SK-N-SH (cell line): ENCODE data around the gene TCP11L2. TPM values are rescaled to one million over a fixed set of nuclear protein-coding genes. Genes with fewer than 3 reads are reported as not detected.

Source experiments
- CTCF ChIA-PET: fragments of 300-600, 350-600 bp; formaldehyde crosslinking; extraction: SDS; loops from one replicate; lab custom pipeline; 2021; lab: Yijun Ruan, JAX
- POLR2A ChIA-PET: fragments of 350-600 bp; sonication (Branson Sonifier 250); formaldehyde crosslinking; extraction: SDS; loops from one replicate; lab custom pipeline; 2020; ENCODE audit warnings: antibody characterized with exemption, inconsistent platforms; lab: Yijun Ruan, JAX
- DNase-seq: peaks from one replicate; pipeline ENCODE4 v3.0.0; 2012
- H2AFZ ChIP-seq: fragments of 200-600 bp; sonication (generic); 2 replicates; pipeline ENCODE4 v1.8.1; 2016; ENCODE audit warnings: antibody characterized with exemption, mild to moderate bottlenecking, low read depth
- H3F3A ChIP-seq: fragments of 200-600 bp; sonication (generic); replicated peaks from 2 replicates; pipeline ENCODE3; 2016; ENCODE audit warnings: antibody characterized with exemption, mild to moderate bottlenecking; ENCODE audit not compliant: insufficient read depth
- H3K27ac ChIP-seq, 2 experiments: fragments of 200-500 bp in 1 of 2; fragments of 200-600 bp in 1 of 2; sonication (Bioruptor generic) in 1 of 2; sonication (generic), shearing (Covaris generic) in 1 of 2; 2 replicates each; pipeline versions ENCODE4 v1.5.1 to v1.6.1; 2014 to 2016; ENCODE audit warnings: low read depth in 2 of 2, inconsistent platforms in 1 of 2, low read length in 1 of 2, mild to moderate bottlenecking in 1 of 2, mixed read lengths in 1 of 2
- H3K27me3 ChIP-seq: fragments of 200-600 bp; sonication (generic), shearing (Covaris generic); 2 replicates; pipeline ENCODE4 v1.6.1; 2016; ENCODE audit warnings: mixed run types; ENCODE audit not compliant: insufficient read depth
- H3K36me3 ChIP-seq, 2 experiments: fragments of 200-500 bp in 1 of 2; fragments of 200-600 bp in 1 of 2; sonication (Bioruptor generic) in 1 of 2; sonication (generic) in 1 of 2; replicated peaks in 1 of 2; 2 replicates each; pipeline versions ENCODE3 to v1.5.1; 2014 to 2016; ENCODE audit warnings: low read length in 1 of 2, mild to moderate bottlenecking in 1 of 2; ENCODE audit not compliant: insufficient read depth in 2 of 2, control insufficient read depth in 1 of 2
- H3K4me1 ChIP-seq, 2 experiments: fragments of 200-500 bp in 1 of 2; fragments of 200-600 bp in 1 of 2; sonication (Bioruptor generic) in 1 of 2; sonication (generic), shearing (Covaris generic) in 1 of 2; 2 replicates each; pipeline versions ENCODE4 v1.5.1 to v1.6.1; 2014 to 2016; ENCODE audit warnings: low read depth in 1 of 2, low read length in 1 of 2, mixed run types in 1 of 2; ENCODE audit not compliant: insufficient read depth in 2 of 2, control insufficient read depth in 1 of 2
- H3K4me2 ChIP-seq: fragments of 200-600 bp; sonication (generic), shearing (Covaris generic); 2 replicates; pipeline ENCODE4 v1.6.1; 2017; ENCODE audit warnings: mixed run types
- H3K4me3 ChIP-seq, 2 experiments: fragments of 200-500 bp in 1 of 2; fragments of 200-600 bp in 1 of 2; sonication (Bioruptor generic) in 1 of 2; sonication (generic), shearing (Covaris generic) in 1 of 2; 2 replicates each; pipeline versions ENCODE4 v1.5.1 to v1.8.1; 2014 to 2016; ENCODE audit warnings: low read depth in 2 of 2, inconsistent platforms in 1 of 2, low read length in 1 of 2, mild to moderate bottlenecking in 1 of 2, mixed read lengths in 1 of 2, moderate library complexity in 1 of 2
- H3K79me2 ChIP-seq: fragments of 200-600 bp; sonication (generic); 2 replicates; pipeline ENCODE4 v1.8.1; 2017; ENCODE audit warnings: mild to moderate bottlenecking; ENCODE audit not compliant: insufficient read depth
- H3K9ac ChIP-seq: fragments of 200-600 bp; sonication (generic); 2 replicates; pipeline ENCODE4 v1.6.1; 2017; ENCODE audit warnings: mixed run types
- H3K9me2 ChIP-seq: fragments of 200-600 bp; sonication (generic); 2 replicates; pipeline ENCODE4 v1.6.1; 2017; ENCODE audit warnings: mixed run types
- H3K9me3 ChIP-seq: fragments of 200-600 bp; sonication (generic); 2 replicates; pipeline ENCODE4 v1.6.1; 2017; ENCODE audit warnings: mixed run types, mild to moderate bottlenecking, moderate library complexity
- H4K20me1 ChIP-seq: fragments of 200-600 bp; sonication (generic); 2 replicates; pipeline ENCODE4 v1.6.1; 2017; ENCODE audit warnings: mild to moderate bottlenecking, mixed run types; ENCODE audit not compliant: insufficient read depth
- ELF1 ChIP-seq: IDR thresholded peaks from 2 replicates; pipeline ENCODE4 v1.4.0; 2012
- EZH2phosphoT487 ChIP-seq: fragments of 200-600 bp; sonication (generic); IDR thresholded peaks from 2 replicates; pipeline ENCODE4 v1.6.1; 2017; ENCODE audit warnings: low read depth, mixed run types, mild to moderate bottlenecking, antibody characterized with exemption, moderate library complexity, borderline replicate concordance
- FOSL2 ChIP-seq: IDR thresholded peaks from 2 replicates; pipeline ENCODE4 v1.4.0; 2012; ENCODE audit warnings: low read depth, mild to moderate bottlenecking, moderate library complexity, borderline replicate concordance
- GABPA ChIP-seq: IDR thresholded peaks from 2 replicates; pipeline ENCODE4 v1.4.0; 2012; ENCODE audit warnings: low read depth, mild to moderate bottlenecking
- GATA2 ChIP-seq: sonication (generic); formaldehyde crosslinking; IDR thresholded peaks from 2 replicates; pipeline ENCODE4 v1.5.0; 2020; ENCODE audit warnings: mild to moderate bottlenecking, missing genetic modification reagents
- JUND ChIP-seq: IDR thresholded peaks from 2 replicates; pipeline ENCODE4 v1.4.0; 2012
- MEF2A ChIP-seq: IDR thresholded peaks from 2 replicates; pipeline ENCODE4 v1.4.0; 2012; ENCODE audit warnings: low read depth, borderline replicate concordance
- NRF1 ChIP-seq: IDR thresholded peaks from 2 replicates; pipeline ENCODE4 v1.6.1; 2012; ENCODE audit warnings: low read depth, mild to moderate bottlenecking, low read length
- POLR2AphosphoS5 ChIP-seq: IDR thresholded peaks from 2 replicates; pipeline ENCODE4 v1.6.1; 2012; ENCODE audit warnings: low read depth, low read length
- RAD21 ChIP-seq: IDR thresholded peaks from 2 replicates; pipeline ENCODE4 v1.6.1; 2012; ENCODE audit warnings: mild to moderate bottlenecking, low read length
- SMC3 ChIP-seq: IDR thresholded peaks from 2 replicates; pipeline ENCODE4 v1.6.1; 2012; ENCODE audit warnings: low read depth, low read length, improper control_type of control experiment
- TAF1 ChIP-seq: IDR thresholded peaks from 2 replicates; pipeline ENCODE4 v1.6.1; 2012; ENCODE audit warnings: low read depth, mild to moderate bottlenecking, low read length, moderate library complexity, borderline replicate concordance
- TCF12 ChIP-seq: IDR thresholded peaks from 2 replicates; pipeline ENCODE4 v1.4.0; 2012
- TEAD4 ChIP-seq: IDR thresholded peaks from 2 replicates; pipeline ENCODE4 v1.4.0; 2012; ENCODE audit warnings: mild to moderate bottlenecking, borderline replicate concordance; ENCODE audit not compliant: insufficient read depth
- USF2 ChIP-seq: fragments of 150-350 bp; IDR thresholded peaks from 2 replicates; pipeline ENCODE4 v1.6.1; 2017; ENCODE audit warnings: antibody characterized with exemption, low read length, low read depth, borderline replicate concordance
- YY1 ChIP-seq: IDR thresholded peaks from 2 replicates; pipeline ENCODE4 v1.4.0; 2012; ENCODE audit warnings: low read depth, mild to moderate bottlenecking
- WGBS: methylation state at CpG from one replicate; pipeline ENCODE4 v1.1.6; 2017; ENCODE audit warnings: low lambda C conversion rate; 5-methylcytosine and 5-hydroxymethylcytosine counted together
- polyA plus RNA-seq, 3 experiments: library from polyadenylated mRNA; depleted of rRNA; stranded (reverse); fragments of >200 nt; gene quantifications; 2 replicates each; pipeline ENCODE4 v1.2.3, GENCODE V29; 2012
- TF ChIP-seq, protein P1 (sequence below): IDR thresholded peaks from 2 replicates; pipeline ENCODE4 v1.4.0; 2012; ENCODE audit warnings: low read depth, borderline replicate concordance
- TF ChIP-seq, protein P2 (sequence below): fragments of 150-350 bp; IDR thresholded peaks from 2 replicates; pipeline ENCODE4 v1.6.1; 2016; ENCODE audit warnings: mild to moderate bottlenecking, low read depth, low read length

Gene TCP11L2
- polyA plus RNA-seq, 1 of the 3 experiments (the other 2 are of a cell fraction) = 4.0 TPM

- Histone ChIP-seq H3K27me3 (no peaks in the 10 kb centered on the region), H3K4me2 (no peak overlapping the region), H3K4me1 (no peaks in the 10 kb centered on the region), H3K4me3 (no peak overlapping the region), H3K27ac (no peak overlapping the region), H3F3A (no peaks in the 10 kb centered on the region), H3K79me2 (no peaks in the 10 kb centered on the region), H3K9me3 (no peaks in the 10 kb centered on the region), H2AFZ (no peak overlapping the region), H4K20me1 (no peaks in the 10 kb centered on the region), H3K9ac (no peak overlapping the region), H3K9me2 (no peaks in the 10 kb centered on the region), H3K36me3 (peaks cover 8 to 16% of the 10 kb centered on the region in 2 experiments)
- ChIA-PET POLR2A (no interaction called here), CTCF (interaction anchor here (1.2 kb wide), 1 partner anchor 8 kb away, joined by 3 read pairs; no protein-coding TSS in a partner anchor)
- WGBS = 84% methylated on average over 12 of the region's 12 CpGs
- DNase-seq = no peak
- TF ChIP-seq, protein P1, sequence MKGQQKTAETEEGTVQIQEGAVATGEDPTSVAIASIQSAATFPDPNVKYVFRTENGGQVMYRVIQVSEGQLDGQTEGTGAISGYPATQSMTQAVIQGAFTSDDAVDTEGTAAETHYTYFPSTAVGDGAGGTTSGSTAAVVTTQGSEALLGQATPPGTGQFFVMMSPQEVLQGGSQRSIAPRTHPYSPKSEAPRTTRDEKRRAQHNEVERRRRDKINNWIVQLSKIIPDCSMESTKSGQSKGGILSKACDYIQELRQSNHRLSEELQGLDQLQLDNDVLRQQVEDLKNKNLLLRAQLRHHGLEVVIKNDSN = no peak
- TF ChIP-seq TAF1 (no peak), RAD21 (no peak), GATA2 (CRISPR knock-in tag) (no peak), NRF1 (no peak), POLR2AphosphoS5 (no peak), YY1 (no peak), MEF2A (no peak), JUND (no peak), ELF1 (no peak), TCF12 (no peak), TEAD4 (no peak), SMC3 (no peak), FOSL2 (no peak), USF2 (no peak), GABPA (no peak), EZH2phosphoT487 (no peak)
- TF ChIP-seq, protein P2, sequence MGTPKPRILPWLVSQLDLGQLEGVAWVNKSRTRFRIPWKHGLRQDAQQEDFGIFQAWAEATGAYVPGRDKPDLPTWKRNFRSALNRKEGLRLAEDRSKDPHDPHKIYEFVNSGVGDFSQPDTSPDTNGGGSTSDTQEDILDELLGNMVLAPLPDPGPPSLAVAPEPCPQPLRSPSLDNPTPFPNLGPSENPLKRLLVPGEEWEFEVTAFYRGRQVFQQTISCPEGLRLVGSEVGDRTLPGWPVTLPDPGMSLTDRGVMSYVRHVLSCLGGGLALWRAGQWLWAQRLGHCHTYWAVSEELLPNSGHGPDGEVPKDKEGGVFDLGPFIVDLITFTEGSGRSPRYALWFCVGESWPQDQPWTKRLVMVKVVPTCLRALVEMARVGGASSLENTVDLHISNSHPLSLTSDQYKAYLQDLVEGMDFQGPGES = no peak
Measured at GRCh38 chr12:106329231-106329982, 26.9 kb downstream of the TCP11L2 start.
